LNCaP clone FGC (cell line): ENCODE data around the gene GOLGA3.
"Not testable (repeated sequence)": the region's sequence is repeated elsewhere in the genome, so short reads cannot be mapped to it uniquely, and the experiment has no call there.

Experiments used
- DNase-seq: peaks from one replicate; pipeline ENCODE4 v3.0.0-alpha.2; 2011; ENCODE audit warnings: low read depth
- H3K4me3 ChIP-seq: 2 replicates; pipeline ENCODE4 v1.5.1; 2011; ENCODE audit warnings: mild to moderate bottlenecking, low read depth, low read length, control low read depth
- TF ChIP-seq, protein P1 (sequence below): IDR thresholded peaks from 2 replicates; pipeline ENCODE4 v1.5.1; 2012; ENCODE audit warnings: mild to moderate bottlenecking; ENCODE audit not compliant: control insufficient read depth, insufficient read depth; ENCODE audit errors: extremely low read depth

The GOLGA3 gene

DNA sequence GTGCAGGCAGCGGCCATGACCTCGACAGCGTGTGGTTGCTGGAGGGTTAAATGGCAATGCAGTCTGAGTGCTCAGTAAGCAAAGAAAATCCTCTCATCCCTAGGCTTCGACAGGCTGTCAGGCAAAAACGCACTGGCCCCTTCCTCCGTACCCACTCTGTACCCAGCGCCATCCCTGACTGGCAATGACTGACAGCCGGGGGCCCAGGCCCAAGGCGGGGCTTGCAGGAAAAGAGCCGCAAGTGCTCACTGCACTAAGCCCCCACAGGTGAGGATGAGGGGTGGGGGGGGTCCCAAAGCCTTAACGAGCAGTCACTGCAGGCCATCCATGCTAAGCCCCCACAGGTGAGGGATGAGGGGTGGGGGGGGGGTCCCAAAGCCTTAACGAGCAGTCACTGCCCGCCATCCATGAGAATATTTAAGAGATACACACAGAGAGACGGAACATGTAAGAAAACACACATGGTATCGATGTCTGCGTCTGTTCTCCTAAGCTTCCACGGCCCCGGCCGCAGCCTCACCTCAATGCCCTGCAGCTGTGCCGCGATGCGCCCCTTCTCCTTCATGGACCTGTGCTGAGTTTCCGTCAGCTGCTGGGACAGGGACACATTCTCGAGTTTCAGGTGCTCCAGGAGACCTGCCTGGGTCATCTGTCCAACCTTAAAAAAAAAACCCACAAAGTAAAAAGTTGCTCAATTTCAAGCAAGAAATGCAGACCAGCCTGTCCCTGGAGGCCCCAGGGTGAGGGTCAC, 30.7 kb downstream of the GOLGA3 start:
- no peak for DNase-seq
- TF ChIP-seq, protein P1, sequence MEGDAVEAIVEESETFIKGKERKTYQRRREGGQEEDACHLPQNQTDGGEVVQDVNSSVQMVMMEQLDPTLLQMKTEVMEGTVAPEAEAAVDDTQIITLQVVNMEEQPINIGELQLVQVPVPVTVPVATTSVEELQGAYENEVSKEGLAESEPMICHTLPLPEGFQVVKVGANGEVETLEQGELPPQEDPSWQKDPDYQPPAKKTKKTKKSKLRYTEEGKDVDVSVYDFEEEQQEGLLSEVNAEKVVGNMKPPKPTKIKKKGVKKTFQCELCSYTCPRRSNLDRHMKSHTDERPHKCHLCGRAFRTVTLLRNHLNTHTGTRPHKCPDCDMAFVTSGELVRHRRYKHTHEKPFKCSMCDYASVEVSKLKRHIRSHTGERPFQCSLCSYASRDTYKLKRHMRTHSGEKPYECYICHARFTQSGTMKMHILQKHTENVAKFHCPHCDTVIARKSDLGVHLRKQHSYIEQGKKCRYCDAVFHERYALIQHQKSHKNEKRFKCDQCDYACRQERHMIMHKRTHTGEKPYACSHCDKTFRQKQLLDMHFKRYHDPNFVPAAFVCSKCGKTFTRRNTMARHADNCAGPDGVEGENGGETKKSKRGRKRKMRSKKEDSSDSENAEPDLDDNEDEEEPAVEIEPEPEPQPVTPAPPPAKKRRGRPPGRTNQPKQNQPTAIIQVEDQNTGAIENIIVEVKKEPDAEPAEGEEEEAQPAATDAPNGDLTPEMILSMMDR: no peak
- no peak overlapping the region for H3K4me3 ChIP-seq

DNA sequence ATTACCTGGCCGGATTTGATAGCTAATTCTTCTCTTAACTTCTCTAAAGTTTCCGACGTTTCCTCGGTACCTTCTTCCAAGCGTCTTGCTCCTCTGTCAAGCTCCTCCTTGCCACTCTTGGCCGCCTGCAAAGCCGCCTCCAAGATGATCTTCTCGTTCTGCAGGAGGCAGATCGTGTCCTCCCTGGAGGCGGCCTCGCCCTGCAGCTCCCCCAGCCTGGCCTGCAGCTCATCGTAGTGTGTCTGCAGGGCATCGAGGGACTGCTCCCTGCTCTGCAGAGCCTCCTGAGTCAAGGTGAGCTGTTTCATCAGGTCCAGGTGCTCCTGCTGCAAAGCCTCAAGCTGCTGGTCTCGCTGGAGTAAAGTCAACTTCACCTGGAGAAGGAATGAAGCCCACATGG, 32.8 kb downstream of the GOLGA3 start:
- DNase-seq: no peak
- TF ChIP-seq, protein P1: no peak

DNA sequence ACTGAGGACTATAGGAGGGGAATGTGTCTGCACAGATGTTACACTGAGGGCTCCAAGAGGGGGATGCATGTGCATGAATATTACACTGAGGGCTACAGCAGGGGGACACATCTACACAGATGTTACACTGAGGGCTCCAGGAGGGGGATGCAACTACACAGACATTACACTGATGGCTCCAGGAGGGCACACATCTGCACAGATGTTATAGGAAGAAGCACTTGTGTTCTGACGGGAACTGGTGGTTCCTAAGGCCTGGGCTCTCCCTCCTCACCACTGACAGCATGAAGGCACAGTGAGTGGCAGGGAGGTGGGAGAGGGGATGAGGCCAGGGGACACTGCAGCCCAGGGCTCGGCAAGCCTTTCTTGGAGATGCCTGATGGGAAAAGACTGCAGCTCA, 36.7 kb downstream of the GOLGA3 start:
- H3K4me3 ChIP-seq, DNase-seq: not testable (repeated sequence)

More for the DNA sequence above, 32.8 kb downstream of the GOLGA3 start:
- no peak overlapping the region for H3K4me3 ChIP-seq

DNA sequence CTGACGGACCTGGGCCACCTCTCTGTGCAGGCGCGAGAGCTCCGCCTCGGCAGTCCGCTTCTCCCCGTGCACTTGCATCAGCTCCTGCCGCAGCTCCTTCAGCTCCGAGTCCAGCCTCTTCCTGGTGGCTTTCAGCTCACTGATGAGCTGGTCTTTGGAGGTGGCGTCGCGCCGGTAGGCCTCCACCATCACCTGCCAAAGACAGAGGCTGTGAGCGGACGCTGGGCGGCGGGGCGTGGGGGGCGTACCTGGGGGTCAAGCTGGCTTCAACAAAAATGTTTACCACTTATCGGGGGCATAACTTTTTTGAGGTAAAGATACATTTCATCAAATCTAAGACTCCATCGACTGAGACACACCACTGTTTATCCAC, 39.6 kb downstream of the GOLGA3 start:
- no peak overlapping the region for H3K4me3 ChIP-seq
- TF ChIP-seq, protein P1: no peak
- no peak for DNase-seq

DNA sequence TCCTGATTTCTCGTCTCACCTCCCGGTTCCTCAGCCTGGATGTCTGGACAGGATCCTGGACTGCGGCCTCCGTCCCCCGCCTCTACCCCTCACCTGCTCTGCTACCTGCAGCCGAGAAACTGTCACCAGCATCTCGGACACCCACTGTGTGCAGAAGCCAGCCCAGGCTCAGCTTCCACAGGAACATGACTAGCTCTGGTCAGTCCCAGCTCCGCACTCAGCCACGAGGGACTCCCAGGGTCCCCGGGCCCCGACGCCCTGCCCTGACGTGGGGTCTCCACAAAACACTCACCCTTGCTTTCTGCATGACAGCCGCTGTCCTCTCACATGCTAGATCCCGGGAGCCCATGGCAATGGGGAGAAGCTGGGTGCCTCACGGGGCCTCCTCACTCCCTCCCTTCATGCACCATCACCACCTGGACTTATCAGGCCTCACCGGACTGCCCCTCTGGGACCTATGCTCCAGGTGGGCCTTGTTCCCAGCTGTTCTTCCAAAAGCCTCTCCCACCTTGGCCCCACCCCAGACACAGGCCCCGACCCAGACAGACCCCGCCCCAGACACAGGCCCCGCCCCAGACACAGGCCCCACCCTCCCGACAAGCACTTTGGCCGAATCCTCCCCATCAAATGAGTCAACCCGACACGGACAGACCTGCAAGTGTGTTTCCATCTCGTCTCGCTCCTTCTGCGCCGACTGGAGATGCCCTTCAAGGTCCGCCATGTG, 40.1 kb downstream of the GOLGA3 start:
- no peak overlapping the region for H3K4me3 ChIP-seq
- no peak for DNase-seq
- TF ChIP-seq, protein P1: no peak

DNA sequence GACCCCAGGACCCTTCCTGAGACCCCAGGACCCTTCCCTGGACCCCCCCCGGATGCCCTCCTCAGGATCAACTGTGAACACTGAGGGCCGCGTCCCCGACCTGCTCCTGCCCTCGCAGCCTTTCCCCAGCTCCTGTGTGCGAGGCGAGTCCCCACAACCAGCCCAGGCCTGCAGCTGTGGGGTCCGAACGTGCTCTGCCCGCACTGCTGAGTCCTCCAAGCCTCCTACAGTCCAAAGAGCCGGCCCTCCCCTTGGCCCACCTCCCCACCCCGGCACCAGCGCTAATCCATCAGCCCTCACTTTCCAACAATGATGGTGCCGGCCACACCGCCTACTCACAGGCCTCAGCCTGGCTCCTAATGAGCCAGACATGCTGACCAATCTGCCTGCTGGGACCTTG, 40.8 kb downstream of the GOLGA3 start:
- TF ChIP-seq, protein P1: no peak
- no peak for DNase-seq
- no peak overlapping the region for H3K4me3 ChIP-seq

DNA sequence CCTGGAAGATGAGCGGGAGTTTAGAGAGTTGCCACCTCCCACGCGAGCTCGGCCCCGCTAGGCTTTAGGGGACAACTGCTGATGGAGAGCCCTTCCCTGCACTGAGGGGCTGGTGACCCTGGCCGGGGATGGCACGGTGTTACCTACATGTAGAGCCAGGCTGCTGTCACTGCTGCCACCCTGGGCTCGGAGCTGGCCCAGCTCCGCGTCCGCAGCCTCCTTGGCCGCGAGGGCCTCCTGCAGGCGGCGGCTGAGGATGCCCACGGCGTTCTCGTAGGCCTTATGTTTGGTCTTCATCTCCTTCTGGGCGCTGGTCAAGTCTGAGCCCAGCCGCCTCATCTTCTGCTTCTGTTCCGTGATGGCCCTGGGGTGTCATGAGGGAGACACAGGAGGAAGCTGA, 42.5 kb downstream of the GOLGA3 start:
- H3K4me3 ChIP-seq: no peak overlapping the region
- TF ChIP-seq, protein P1: no peak
- DNase-seq: no peak
